ENCODE measurements around the gene ADORA2B.
"Not testable (repeated sequence)": the region's sequence is repeated elsewhere in the genome, so short reads cannot be mapped to it uniquely, and the experiment has no call there.

Gene ADORA2B

DNA sequence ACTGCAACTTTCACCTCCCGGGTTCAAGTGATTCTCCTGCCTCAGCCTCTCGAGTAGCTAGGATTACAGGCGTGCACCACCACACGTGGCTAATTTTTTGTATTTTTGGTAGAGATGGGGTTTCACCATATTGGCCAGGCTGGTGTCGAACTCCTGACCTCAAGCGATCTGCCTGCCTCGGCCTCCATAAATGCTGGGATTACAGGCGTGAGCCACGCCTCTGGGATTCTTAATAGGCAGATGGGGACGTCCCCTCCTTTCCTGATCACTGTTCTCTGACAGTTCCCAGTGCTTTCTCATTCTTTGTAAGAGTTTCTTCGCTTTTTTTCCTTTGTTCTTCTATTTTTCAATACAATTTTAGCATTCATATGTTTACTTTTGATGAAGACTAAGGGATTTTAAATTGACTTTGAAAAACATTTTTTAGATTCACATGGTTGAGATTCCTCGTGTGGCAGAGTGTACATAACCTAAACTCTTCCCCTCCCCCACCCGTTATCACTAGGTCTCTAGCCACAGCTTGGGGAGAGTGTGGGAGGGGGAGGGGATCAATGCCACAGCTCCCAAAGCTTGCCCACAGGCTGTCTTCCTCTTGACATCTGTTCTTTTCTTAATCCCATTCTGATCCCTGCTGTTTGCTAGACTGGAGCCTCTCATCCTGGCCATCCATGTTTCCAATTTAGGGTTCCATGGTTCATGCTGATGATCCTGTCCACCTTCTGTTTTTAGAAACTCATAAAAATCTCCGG, 11.0 kb downstream of the ADORA2B start:
- DNase-seq (ENCODE audit: low read depth), result no peak

DNA sequence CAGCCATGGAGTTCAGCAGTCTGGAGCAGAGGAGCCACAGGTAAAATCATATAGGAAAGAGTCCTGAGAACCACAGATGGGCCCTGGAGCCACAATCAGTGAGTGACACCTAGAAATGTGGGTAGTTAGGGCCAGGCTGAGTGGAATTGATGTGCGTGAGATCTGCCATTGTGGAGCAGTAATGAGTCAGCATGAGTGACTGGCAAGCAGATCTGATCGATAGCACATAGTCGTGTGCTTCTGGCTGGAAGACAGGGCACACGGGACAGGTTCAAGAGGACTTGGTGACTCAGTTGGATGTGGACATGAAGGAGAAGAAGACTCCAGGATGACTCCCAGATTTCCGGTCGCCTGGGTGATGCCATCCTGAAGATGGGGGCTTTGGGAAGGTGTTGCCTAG, 12.3 kb downstream of the ADORA2B start:
- no peak for DNase-seq (ENCODE audit: low read depth)

DNA sequence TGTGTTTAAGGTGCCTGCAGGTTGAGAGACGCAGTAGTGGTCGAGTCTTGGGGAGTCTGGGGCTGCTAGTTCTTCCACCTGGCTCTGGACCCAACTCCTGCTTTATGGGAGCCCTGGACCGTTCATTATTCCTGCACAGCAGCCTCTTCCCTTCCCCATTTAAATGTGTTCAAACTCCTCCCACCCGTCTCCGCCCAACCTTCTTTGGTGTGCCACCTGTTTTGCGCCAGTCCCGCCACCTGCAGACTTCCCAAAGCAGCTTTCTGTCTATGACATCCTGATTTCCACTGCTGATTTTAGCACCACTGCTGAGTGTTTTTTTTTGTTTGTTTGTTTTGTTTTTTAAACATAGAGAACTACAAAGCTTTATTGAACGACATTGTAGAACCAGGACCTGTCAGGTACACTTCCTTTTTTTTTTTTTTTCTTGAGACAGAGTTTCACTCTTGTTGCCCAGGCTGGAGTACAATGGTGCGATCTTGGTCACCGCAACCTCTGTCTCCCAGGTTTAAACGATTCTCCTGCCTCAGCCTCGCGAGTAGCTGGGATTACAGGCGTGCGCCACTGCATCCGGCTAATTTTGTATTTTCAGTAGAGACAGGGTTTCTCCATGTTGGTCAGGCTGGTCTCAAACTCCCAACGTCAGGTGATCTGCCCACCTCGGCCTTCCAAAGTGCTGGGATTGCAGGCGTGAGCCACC, 12.8 kb downstream of the ADORA2B start:
- no peak for DNase-seq (ENCODE audit: low read depth)

DNA sequence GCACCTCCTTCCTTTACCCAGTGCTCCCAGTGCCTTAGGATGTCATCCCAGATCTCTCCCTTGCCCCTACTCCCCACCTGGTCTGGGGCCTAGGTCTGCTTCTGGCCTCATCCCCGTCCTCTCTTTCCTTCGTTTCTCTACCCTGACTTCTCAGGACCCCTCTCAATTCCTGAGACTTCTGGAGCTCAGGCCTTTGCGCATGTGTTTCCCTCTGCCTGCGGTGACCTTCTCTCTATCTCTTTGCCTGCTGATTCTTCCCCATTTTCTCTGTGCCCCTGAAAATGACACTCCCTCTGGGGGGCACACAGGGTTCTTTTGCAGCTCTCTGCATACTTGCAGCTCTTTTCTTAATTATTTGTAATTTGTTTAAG, 13.5 kb downstream of the ADORA2B start:
- DNase-seq (ENCODE audit: low read depth), result no peak

DNA sequence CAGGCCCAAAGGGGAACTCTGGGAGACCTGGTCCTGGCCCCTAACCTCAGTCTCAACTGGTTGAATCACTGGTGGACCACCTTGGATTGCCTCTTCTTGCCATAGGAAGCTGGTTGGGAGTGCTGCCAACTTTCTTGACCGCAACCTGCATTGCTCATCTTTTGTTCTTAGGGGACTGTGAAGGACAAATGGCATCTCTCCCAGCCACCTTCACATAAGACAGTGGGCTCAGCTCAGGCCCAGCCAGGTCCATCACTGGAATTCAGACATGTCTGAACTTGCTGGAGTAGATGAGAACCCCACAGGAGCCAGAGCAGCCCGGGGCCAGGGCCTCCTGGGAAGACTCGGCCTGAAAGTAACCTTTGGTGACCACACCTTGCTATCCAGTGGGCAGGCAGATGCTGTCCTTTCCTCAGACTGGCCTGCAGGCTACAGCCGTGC, 18.8 kb downstream of the ADORA2B start:
- no peak for DNase-seq (ENCODE audit: low read depth)

DNA sequence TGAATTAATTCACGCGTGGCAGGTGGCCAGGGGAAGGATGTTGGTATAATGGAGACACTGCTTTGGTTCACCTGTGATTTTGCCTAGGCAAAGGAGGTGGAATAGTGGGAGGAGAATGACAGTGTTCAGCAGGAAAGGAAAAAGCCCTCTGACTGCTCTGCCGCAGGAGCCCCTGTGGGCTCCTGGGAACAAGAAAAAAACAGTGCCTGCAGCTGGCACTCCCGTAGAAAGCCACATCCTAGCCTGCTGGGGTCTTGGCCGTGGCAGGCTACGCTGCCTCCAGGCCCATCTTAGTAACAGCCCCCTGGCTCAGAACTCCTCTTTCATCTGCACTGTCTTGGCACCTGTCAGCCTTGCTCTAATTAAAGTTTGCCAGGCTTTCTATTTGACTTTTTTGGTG, 20.6 kb downstream of the ADORA2B start:
- no peak for DNase-seq (ENCODE audit: low read depth)

DNA sequence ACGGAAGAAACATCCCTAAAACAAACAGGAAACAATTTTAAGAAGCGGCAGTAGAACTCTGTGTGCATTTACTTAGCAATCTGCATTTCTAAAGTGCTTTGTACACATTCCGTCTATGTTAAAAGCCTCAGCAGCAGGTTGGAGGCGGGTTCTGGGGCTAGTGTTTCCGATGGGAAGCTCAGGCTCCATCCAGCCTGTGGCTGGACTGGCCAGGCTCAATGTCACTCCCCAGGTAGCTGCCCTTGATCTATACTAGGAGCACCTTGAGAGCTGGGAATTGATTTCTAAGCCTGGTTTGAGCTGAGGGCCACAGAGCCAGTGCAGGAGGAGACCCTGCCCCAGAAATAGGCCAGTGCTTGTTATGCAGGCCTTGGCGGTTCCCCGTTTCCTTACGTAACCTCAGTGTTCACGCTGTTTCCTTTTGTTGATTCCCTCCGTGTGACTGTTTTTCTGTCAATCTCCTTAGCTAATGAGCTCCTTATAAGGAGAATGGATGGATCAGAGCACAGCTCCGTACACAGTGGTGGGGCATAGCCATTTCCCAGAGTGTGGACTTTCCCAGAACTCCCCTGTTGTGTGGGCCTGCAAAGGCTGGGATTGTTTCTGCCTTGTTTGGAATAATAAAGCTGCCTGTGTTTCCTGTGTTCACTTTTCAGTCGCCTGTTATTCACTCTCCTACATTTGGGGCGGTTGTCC, 21.4 kb downstream of the ADORA2B start:
- DNase-seq (ENCODE audit: low read depth), result no peak

DNA sequence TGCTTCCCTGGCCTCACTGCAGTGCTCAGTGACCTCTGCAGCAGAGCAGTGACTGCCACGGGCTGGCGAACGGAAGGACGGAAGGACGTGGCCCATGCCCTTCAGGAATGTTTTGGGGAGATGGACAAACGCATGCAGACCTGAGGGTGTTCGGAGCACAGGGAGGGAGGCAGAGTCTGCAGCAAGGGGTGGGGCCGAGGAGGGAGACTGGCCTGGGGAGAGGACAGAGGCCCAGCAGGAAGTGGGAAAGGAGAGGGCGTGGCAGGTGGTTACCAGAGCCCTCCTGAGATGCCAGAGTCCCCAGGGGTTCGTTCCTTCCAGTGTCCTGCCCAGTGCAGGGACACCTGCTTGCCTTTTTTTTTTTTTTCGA, 21.9 kb downstream of the ADORA2B start:
- DNase-seq (ENCODE audit: low read depth), result no peak

DNA sequence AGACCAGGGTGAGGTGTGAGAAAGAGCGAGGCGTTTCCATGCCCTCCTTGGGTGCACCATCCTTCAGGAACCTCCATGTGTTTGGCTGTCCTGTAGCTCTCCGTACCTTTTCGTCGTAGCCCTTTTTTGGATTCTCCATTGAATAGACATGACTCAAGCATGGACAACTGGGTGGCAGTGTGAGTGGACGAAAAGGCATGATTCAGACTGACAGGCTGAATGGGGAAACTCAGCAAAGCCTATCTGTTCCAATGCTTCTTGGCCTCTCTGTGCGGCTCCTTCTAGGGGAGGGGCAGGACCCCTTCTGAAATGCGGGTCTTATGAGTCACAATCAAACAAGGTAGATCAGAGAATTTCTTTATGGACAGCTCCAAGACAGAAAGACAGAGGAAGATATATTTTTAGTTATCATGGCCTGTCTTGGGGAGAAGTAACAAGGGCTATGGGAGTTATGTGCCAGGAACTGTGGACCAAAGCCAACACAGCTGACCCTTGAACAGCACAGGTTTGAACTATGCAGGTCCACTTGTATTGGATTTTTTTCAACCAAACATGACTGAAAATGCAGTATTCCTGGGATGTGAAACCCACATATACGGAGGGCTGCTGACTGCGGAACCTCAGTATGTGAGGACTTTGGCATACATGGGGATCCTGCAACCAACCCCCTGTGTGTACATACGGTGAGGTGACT, 22.9 kb downstream of the ADORA2B start:
- no peak for DNase-seq (ENCODE audit: low read depth)

DNA sequence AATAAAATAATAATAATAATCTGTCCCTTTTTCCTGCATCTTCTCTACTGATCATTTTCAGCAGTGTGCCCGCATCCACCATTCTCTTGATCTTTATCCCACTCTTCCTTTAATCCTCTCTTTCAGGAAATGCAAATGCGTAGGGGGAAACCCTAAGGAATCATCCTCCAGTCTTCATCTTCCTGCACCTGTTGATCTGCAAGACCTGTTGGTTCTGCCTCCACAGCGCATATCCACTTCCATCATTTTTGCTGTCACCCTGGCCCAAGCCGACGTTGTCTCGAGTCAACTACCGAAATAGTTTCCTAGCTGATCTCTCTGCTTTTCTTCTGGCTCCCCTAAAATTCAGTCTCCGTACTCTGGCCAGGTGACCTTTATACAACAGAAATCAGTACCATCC, 24.5 kb downstream of the ADORA2B start:
- DNase-seq (ENCODE audit: low read depth), result no peak

DNA sequence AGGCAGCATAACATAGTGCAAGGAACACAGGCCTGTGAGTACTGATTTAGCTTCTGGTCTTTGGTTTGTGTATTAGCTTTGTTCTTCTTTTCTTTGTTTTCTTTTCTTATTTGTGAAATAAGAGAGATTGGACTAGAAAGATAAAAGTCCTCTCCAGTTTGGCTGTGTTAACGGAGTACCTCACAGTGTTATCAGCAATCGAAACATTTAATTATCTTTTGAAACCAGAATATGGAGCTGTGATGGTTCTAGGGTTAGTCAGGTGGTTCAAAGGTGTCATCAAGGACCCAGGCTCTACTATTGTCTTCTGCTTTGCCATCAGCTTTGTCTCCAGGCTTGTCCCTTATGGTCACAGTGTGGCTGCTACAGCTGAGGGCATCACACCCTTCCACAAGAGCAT, 25.6 kb downstream of the ADORA2B start:
- no peak for DNase-seq (ENCODE audit: low read depth)

DNA sequence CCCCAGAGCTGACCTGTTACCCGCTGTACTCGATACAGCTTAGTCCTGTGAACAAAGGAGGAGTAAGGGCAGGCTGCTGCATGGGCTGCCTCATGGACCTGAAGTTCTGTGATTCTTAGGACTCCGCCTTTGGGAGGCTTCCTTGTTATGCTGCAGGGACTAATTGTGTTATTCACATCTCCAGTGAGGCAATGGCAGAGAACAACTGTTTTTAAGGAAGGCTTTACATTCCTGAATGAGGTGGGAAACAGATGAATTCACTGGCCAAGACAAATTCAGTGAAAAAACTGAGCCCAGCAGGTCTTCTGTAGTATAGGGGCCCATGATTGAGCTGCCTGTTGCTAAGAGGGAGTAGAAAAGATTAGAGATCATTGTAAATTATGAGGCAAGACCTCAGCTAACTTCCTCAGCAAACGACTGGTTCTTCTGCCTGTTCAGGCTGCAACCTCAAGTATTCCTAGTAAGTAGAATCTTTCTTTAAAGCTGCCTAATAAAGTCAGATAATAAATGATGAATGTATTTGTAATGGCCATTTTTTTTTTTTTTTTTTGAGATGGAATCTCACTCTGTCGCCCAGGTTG, 26.3 kb downstream of the ADORA2B start:
- DNase-seq (ENCODE audit: low read depth), result no peak

DNA sequence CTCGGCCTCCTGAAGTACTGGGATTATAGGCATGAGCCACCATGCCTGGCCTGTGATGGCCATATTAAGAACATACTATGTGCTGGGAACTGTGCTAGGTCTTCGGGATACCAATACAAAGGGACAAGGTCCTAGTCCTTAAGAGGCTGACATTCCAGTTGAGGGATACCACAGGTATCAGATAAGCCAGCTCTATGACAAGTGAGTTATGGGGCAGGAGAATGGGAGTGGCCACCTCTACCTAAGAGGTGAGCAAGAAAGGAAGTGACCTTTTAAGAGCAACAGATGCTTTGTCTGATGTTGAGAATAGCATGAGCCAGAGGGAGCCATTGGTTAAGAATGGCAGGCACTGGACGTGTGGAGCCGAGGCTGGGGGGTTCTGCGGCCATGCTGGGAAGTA, 27.0 kb downstream of the ADORA2B start:
- DNase-seq (ENCODE audit: low read depth), result no peak

DNA sequence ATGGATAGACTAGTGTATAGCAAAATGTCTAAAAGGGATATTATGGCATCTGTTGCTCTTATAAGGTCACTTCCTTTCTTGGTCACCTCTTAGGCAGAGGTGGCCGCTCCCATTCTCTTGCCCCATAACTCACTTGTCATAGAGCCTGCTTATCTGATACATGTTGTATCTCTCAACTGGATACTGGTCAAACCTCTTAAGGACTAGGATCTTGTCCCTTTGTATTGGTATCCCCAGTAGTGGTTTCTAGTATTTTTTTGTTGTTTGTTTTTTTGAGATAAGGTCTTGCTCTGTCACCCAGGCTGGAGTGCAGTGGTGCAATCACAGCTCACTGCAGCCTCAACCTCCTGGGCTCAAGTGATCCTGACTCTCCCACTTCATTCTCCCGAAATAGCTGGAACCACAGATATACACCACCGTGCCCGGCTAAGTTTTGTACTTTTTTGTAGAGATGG, 27.6 kb downstream of the ADORA2B start:
- no peak for DNase-seq (ENCODE audit: low read depth)

DNA sequence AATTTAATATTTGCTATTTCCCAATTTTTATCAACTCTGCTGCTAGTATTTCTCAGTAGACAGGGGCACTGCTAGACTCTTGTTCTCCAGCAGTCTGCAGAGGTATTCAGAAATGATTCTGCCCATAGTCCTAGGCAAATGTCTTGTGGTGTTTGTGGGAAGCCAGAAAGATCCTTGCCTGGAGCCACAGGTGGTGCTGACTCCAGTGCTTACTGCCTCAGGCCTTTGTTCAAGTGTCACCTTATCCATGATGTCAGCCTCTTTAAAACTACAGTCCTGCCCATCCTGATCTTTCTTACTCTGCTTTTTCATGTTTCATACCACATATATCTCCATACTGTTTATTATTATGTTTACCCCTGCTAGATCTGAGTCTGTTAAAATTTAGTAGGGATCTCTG, 28.1 kb downstream of the ADORA2B start:
- no peak for DNase-seq (ENCODE audit: low read depth)

DNA sequence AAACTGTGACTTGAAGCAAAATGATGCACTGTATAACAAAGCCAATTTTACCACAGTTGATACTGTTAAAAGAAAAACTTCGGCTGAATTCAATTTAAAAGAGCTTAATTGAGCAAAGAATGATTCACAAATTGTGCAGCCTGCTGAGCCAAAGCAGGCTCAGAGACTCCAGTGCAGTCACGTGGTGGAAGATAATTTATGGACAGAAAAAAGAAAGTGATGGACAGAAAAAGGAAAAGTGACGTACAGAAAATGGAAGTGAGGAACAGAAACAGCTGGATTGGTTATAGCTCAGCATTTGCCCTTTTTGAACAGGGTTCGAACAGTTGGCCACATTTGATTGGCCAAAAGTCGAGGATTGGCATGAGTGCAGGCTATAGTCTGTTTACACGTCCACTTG, 28.9 kb downstream of the ADORA2B start:
- no peak for DNase-seq (ENCODE audit: low read depth)

DNA sequence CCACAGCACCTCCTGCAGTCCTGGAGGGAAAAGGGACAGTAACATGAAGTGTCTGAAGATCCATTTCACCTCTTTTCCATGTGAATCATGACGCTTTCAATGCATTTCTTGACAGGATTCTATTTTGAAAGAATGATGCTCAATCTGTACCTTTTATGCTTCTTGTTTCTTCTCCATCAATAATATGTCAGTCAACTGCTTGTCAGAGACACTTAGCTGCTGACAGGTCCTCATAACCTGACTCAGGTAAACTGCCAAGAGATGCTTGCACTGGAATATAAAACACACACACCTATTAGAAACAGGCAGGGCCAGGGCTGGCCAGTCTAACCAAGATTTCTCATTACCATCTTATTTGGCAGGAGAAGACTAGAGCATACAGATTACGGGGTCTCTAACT, 33.0 kb downstream of the ADORA2B start:
- no peak for DNase-seq (ENCODE audit: low read depth)

DNA sequence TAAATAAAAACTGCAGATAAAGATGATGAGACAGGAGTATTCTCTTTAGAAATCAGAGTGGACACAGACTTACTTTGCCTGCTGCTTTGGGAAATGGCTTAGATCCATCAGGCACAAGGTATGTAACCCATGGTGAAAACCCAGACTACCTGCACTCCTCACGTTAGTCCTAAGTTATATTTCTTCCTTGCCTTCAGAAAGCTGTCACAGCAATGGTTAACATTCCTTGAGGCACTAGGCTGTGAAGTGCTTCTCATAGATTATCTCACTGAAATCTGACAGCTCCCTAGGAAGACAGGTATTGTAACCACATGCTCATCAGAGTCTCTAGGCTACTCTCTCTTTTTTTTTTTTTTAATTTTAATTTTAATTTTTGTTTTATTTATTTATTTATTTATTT, 33.7 kb downstream of the ADORA2B start:
- DNase-seq (ENCODE audit: low read depth), result no peak

DNA sequence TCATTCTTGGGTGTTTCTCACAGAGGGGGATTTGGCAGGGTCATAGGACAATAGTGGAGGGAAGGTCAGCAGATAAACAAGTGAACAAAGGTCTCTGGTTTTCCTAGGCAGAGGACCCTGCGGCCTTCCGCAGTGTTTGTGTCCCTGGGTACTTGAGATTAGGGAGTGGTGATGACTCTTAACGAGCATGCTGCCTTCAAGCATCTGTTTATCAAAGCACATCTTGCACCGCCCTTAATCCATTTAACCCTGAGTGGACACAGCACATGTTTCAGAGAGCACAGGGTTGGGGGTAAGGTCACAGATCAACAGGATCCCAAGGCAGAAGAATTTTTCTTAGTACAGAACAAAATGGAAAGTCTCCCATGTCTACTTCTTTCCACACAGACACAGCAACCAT, 34.1 kb downstream of the ADORA2B start:
- not testable (repeated sequence) for DNase-seq (ENCODE audit: low read depth)

DNA sequence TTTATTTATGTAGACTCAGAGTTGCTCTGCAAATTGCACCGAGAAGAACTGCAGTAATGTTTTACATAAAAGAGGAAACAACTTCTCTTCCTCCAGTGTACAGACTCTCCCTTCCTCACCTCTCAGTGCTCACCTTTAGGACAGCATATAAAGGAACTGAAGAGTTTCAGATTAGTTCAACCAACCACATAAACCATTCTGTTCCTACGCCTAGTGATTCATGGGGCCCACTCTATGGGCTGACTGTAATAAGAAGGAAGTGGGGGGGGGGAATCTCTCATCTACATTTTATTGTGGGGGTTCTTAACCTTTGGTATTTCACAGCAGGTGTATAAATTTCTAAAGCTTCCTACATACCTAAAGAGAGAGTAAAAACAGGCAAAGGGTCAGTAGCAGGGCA, 36.3 kb downstream of the ADORA2B start:
- DNase-seq (ENCODE audit: low read depth), result no peak

DNA sequence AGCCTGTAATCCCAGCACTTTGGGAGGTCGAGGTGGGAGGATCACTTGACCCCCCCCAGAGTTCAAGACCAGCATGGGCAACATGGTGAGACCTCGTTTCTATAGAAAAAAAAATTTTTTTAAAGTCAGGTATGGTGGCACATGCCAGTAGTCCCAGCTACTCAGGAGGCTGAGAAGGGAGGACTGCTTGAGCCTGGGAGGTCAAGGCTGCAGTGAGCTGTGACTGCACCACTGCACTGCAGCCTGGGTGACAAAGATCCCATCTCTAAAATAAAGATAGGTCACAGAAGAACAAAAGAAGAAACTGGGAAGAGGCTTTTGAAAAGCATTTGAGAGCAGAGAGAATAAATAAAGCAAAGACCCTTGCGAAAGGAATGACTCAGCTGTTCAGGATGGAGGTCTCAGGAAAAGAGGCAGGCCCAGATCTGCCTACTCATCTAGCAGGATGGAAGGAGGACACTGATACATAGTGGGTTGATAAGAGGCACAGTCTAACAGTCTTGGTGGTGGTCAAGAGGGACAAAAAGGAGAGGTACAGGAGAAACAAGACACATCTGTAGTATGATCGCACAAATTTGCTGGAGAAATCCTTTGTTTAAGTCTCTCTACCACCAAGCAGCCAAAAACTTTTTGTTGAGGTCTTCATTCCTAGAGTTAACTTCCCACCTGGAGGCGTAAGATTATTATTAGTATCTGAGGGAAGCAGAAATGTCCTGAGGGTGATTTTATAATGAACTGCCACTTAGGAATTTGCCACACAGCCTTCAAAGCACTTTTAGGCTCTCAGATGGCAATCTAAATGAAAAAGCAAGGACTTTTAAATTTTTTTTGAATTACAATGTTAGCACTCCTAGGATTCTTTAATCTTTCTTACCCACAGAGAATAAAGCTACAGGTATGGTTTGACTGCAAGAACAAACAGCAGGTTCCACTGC, 37.0 kb downstream of the ADORA2B start:
- no peak for DNase-seq (ENCODE audit: low read depth)

Measured in stromal cell of bone marrow (primary cell).